DMS79 treated with DMSO at 0.1 percent for 48 hours (cell line): Measurements from ENCODE around the gene KPNA3.
"Not testable (repeated sequence)": the region's sequence is repeated elsewhere in the genome, so short reads cannot be mapped to it uniquely, and the experiment has no call there.

ENCODE experiments used
- DNase-seq: peaks from one replicate; lab custom pipeline; 2025; lab: John Stamatoyannopoulos, UW

The KPNA3 gene

GRCh38 chr13:49746111-49746510 lies 46.4 kb downstream of the KPNA3 start:
- no peak for DNase-seq

GRCh38 chr13:49740870-49741269 lies 51.6 kb downstream of the KPNA3 start:
- no peak for DNase-seq

DNA sequence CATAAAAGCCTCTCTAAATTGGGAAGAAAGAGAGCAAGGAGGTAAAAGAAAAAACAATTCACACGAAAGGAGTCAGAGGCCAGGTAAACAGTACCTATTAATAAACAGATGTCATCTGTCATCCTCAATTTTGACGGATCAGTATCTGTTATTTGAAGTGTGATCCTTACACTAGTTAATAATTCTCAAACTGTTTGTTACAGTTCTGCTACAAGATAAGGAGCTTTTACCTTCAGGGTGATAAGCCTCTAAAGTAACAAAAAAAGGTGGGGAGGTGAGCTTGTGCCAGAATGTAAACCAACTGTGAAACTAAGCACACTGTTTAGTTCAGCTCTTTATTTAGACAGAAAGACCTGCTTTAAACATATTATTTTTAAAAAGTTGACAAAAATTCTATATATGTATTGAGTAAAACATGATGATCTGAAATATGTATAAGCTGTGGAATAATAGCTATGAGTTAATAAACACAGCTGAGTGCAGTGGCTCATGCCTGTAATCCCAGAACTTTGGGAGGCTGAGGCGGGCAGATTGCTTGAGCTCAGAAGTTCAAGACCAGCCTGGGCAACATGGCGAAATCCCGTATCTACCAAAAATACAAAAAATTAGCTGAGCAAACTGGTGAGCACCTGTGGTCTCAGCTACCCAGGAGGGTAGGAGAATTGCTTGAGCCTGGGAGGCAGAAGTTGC lies 52.8 kb downstream of the KPNA3 start:
- DNase-seq = no peak

- DNase-seq = peak; percentile 1
These were observed 59.1 kb downstream of the KPNA3 start for GRCh38 chr13:49733181-49733951.

- no peak for DNase-seq
These were observed 60.7 kb downstream of the KPNA3 start for GRCh38 chr13:49731766-49732165.

DNA sequence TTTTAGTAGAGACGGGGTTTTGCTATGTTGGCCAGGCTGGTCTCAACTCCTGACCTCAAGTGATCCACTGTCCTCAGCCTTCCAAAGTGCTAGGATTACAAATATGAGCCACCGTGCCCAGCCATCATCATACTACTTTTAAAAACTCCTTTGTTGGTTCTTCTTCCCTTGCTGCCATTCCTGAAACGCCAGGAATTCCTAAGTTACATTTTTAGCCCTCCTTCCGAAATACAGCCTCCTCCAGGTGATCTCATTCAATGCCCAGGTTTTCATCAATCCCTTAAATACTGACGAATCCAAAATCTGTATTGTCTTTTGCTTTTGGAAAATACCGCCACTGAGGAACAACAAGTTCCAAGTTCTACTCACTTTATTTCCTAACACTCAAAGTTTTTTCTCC lies 75.9 kb downstream of the KPNA3 start:
- no peak for DNase-seq

GRCh38 chr13:49714757-49715156 lies 77.7 kb downstream of the KPNA3 start:
- DNase-seq = no peak

GRCh38 chr13:49711218-49711863 lies 81.1 kb downstream of the KPNA3 start:
- no peak for DNase-seq

- not testable (repeated sequence) for DNase-seq
These were observed 88.2 kb downstream of the KPNA3 start for GRCh38 chr13:49704264-49704663.

DNA sequence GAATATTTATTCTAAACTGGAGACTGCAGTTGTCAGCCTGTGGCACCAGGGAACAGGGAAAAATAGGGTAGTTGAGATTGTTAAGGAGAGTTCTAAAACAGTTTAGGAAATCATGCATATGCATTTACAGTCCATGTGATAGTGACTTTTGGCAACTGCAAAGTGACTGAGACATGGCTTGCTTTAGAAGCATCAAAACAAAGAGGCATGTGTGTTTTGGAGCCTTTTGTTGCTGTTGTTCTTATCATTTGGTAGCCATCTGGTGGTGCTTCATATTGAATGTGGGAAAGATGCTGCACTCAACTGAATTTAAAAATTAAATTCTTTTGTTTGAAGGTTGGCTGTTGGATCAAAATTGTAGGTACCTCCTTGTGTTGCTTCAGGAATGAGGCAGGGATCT lies 91.0 kb downstream of the KPNA3 start:
- no peak for DNase-seq

- no peak for DNase-seq
These were observed 95.0 kb downstream of the KPNA3 start for GRCh38 chr13:49697468-49697867.

GRCh38 chr13:49694446-49694845 lies 98.0 kb downstream of the KPNA3 start:
- DNase-seq = no peak

- no peak for DNase-seq
These were observed 98.6 kb downstream of the KPNA3 start for GRCh38 chr13:49693877-49694276.

DNA sequence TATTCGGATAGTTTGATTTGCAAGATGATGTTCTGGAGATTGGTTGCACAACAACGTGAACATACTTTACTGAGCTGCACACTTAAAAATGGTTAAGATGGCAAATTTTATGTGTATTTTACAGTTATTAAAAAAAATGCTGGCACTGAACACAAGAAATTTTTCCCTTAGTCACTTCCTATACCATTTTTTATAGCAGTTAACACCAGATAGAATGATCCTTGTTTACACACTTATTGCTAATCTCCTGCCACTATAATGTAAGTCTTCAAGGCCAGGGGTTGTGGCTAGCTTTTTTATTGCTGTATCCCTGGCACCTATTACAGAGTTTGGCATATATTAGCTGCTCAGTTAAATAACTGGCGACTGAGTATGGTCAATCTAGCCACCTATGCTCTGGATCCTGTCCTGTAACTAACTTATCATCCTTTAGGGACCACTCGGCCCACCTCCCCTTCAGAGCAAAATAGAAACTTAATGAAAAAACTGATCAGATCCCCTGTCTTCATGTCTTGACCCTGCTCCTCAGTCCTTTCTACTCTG lies 99.2 kb downstream of the KPNA3 start:
- DNase-seq = no peak

- peak; percentile 65 for DNase-seq
These were observed 101.3 kb downstream of the KPNA3 start, which contains the start of gene EBPL for GRCh38 chr13:49690995-49691784. TSS of gene EBPL (minus strand) at chr13:49691486. CDS start at chr13:49691424, 62 bp downstream.

DNA sequence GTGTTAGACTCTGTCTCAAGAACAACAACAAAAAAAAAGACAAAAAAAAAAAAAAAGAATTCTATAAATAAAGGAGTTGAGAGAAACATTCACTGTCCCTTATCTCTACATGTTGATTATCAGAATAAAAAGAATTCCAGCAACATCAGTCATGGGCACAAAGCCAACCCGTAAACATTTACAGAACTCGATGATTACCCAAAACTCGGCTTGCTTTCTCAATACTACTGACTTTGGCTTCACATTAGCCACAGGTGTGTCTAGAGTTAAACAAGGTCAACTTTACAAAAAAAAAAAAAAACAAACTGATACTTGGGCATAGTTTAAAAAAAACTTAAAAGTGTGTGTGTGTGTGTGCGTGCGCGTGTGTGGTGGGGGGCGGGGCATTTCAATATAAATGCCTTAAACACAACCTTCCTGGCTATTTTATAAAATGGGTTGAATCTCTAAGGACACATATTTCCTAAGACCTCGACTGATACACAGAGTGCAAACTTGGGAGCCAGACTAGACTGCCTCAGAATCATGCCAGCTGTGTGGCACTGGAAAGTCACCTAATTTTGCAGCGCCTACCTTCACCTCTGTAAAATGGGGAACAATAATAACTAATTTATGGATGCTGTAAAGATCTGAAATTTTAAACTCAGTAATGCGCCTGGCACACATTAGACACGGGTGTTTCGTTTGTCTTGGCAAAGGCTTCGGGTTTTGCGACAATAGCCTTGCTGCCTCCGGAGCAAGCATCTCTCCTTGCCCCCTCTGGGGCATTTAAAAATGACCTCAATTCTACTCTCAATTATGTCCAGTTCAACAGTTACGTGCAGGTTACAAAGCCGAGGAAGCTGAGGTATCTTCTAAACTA lies 102.1 kb downstream of the KPNA3 start:
- peak; percentile 12 for DNase-seq

DNA sequence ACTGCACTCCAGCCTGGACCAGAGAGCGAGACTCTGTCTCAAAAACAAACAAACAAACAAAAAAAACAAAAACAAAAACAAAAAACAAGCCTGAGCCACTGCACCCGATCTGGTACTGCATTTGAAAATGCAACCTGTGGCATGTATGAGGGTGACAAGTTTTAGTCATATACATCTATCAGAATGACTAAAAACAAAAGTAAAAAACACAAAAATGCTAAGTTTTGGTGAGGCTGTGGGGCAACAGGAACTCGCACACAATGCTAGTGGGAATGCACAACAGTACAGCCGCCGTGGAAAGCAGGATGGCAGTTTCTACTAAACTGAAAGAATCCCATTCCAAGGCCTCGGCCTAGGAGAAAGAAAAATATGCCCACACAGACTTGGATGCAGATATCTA lies 109.0 kb downstream of the KPNA3 start:
- DNase-seq = no peak

- DNase-seq = no peak
These were observed 110.5 kb downstream of the KPNA3 start for GRCh38 chr13:49681842-49682435.

DNA sequence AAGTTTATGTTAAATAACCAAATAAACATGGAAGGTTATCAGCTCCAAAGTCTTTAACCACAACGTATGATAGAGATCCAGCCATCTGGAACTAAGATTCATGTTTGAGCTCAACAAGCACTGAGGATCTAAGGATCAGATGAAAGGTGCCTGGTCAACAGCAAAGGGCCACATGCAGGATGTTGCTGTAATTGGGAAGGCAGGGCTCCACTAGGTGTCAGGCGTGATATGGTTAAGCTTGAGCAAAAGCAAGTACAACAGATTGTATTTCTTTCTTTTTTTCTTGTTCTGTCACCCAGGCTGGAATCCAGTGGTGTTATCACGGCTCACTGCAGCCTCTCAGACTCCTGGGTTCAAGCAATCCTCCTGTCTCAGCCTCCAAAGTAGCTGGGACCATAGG lies 113.2 kb downstream of the KPNA3 start:
- DNase-seq = no peak

- DNase-seq = no peak
These were observed 114.1 kb downstream of the KPNA3 start for GRCh38 chr13:49678191-49678914.
